Stomach (tissue), 4 donors: ENCODE results near the gene RIMS4.

Experiments used
- CTCF ChIP-seq, 7 experiments: fragments of 450-650 bp in 4 of 7; fragments of 200-600 bp in 3 of 7; sonication (generic) in 3 of 7; IDR thresholded peaks; one replicate each; pipeline ENCODE4 v1.5.1; 2016 to 2019; ENCODE audit warnings: antibody characterized with exemption in 7 of 7, control low read depth in 2 of 7, mild to moderate bottlenecking in 1 of 7
- EP300 ChIP-seq: sonication (generic); formaldehyde crosslinking; IDR thresholded peaks from one replicate; pipeline ENCODE4 v1.6.1; 2017; ENCODE audit warnings: antibody characterized with exemption
- POLR2A ChIP-seq, 4 donors: fragments of 450-650 bp; IDR thresholded peaks; one replicate each; pipeline ENCODE4 v1.6.1; 2016; ENCODE audit warnings: antibody characterized with exemption in 4 of 4, control low read depth in 2 of 4, mild to moderate bottlenecking in 1 of 4, moderate library complexity in 1 of 4
- POLR2AphosphoS5 ChIP-seq, 3 donors: sonication (generic); formaldehyde crosslinking; IDR thresholded peaks; one replicate each; pipeline ENCODE4 v1.6.1; 2016; ENCODE audit warnings: antibody characterized with exemption in 3 of 3

- TF ChIP-seq POLR2AphosphoS5 (IDR thresholded peaks at IDR 0.05) = no peak
- no peak for TF ChIP-seq POLR2A (IDR thresholded peaks at IDR 0.05)
- no peak for TF ChIP-seq CTCF (IDR thresholded peaks at IDR 0.05)
- TF ChIP-seq EP300 = no peak
Observed at GRCh38 chr20:44795836-44796235, 14.5 kb downstream of the RIMS4 start.
